OCI-M1 (cell line): ENCODE measurements around the gene OMG.
"Not testable (repeated sequence)": the region's sequence is repeated elsewhere in the genome, so short reads cannot be mapped to it uniquely, and the experiment has no call there.

Source experiments
- DNase-seq: peaks from one replicate; lab custom pipeline; 2025; lab: John Stamatoyannopoulos, UW

Gene OMG

GRCh38 chr17:31308372-31309334 lies 11.6 kb upstream of the OMG start:
- DNase-seq: peak; percentile 85

GRCh38 chr17:31307640-31308039 lies 10.6 kb upstream of the OMG start:
- DNase-seq: no peak

- DNase-seq: no peak
These were observed 2.6 kb upstream of the OMG start for GRCh38 chr17:31299624-31300023.

- no peak for DNase-seq
These were observed 897 bp downstream of the OMG start for GRCh38 chr17:31296142-31296541.

GRCh38 chr17:31295489-31295871 lies 1.6 kb downstream of the OMG start:
- no peak for DNase-seq

- DNase-seq: peak; percentile 45
These were observed 2.1 kb downstream of the OMG start for GRCh38 chr17:31294820-31295488.

- no peak for DNase-seq
These were observed 2.8 kb downstream of the OMG start for GRCh38 chr17:31294231-31294630.

- no peak for DNase-seq
These were observed 3.5 kb downstream of the OMG start for GRCh38 chr17:31293581-31293980.

GRCh38 chr17:31291820-31292219 lies 5.2 kb downstream of the OMG start:
- DNase-seq: no peak

- no peak for DNase-seq
These were observed 7.2 kb downstream of the OMG start for GRCh38 chr17:31289790-31290189.

GRCh38 chr17:31287932-31288331 lies 9.1 kb downstream of the OMG start:
- not testable (repeated sequence) for DNase-seq

- no peak for DNase-seq
These were observed 10.5 kb downstream of the OMG start for GRCh38 chr17:31286587-31286986.

- DNase-seq: no peak
These were observed 13.2 kb downstream of the OMG start for GRCh38 chr17:31283841-31284240.

- DNase-seq: no peak
These were observed 16.0 kb downstream of the OMG start for GRCh38 chr17:31281061-31281460.

- DNase-seq: no peak
These were observed 17.6 kb downstream of the OMG start for GRCh38 chr17:31279401-31279800.

GRCh38 chr17:31275116-31275515 lies 21.9 kb downstream of the OMG start:
- no peak for DNase-seq

GRCh38 chr17:31274252-31274651 lies 22.8 kb downstream of the OMG start:
- DNase-seq: no peak

- no peak for DNase-seq
These were observed 23.5 kb downstream of the OMG start for GRCh38 chr17:31273516-31273915.

- no peak for DNase-seq
These were observed 24.2 kb downstream of the OMG start for GRCh38 chr17:31272803-31273202.

- DNase-seq: no peak
These were observed 24.8 kb downstream of the OMG start for GRCh38 chr17:31272236-31272635.

GRCh38 chr17:31269578-31269983 lies 27.5 kb downstream of the OMG start:
- no peak for DNase-seq

GRCh38 chr17:31269036-31269577 lies 27.9 kb downstream of the OMG start:
- DNase-seq: no peak

- DNase-seq: no peak
These were observed 31.0 kb downstream of the OMG start for GRCh38 chr17:31266042-31266441.
